Activated CD4-positive, alpha-beta T cell treated with anti-CD3 and anti-CD28 coated beads for 1 hour (primary cell): ENCODE results near the gene LDLRAD2.

Experiments used
- DNase-seq: peaks from one replicate; pipeline ENCODE4 v3.0.0-alpha.2; 2020

Gene LDLRAD2

DNA sequence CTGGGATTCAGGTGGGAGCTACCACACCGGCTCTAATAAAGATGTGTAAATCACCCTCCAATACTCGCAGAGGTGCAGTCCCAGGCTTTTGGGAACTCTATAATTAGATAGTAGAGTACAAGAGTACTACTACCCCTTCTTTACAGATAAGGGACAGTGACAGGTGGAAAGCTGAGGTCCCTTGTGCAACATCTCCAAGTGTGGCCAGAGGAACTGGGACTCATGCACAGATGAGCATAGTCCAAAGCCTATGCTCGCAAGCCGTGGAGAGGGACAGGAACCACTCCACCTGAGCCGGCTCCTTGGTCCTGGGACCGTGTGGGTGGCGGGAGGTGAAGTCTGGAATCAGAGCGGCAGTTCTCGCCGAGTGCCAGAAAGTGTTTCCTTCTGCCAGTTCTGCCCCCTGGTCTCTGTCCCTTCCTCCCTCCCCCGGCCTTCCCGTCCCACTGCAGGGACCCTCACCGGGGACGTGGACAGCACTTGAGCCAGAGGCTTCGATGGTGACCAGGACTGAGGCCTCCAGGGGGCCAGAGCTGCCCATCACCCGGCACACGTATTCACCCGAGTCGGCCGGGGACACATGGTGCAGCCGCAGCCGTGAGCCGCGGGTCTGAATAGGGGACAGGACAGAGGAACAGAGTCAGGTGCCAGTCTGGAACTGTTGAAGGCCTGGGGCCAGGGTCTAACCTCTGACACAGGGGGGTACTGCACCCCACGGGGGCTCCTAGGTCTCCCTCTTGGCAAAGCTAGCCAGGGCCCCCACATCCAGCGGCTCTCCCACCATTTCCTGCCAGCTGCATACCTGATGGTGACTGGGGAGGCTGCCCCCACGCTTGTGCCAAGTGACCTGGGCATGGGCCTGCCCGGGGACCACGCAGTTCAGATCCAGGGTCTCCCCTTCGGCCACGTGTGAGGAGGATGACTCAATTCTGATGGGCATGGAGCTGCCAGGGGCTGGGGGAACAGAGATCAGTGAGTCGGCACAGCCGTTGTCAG, 33.9 kb downstream of the LDLRAD2 start:
- no peak for DNase-seq

GRCh38 chr1:21847223-21848205, 35.4 kb downstream of the LDLRAD2 start:
- no peak for DNase-seq

GRCh38 chr1:21848524-21849174, 36.6 kb downstream of the LDLRAD2 start:
- no peak for DNase-seq

- no peak for DNase-seq
Measured at GRCh38 chr1:21849909-21850576, 38.0 kb downstream of the LDLRAD2 start.

DNA sequence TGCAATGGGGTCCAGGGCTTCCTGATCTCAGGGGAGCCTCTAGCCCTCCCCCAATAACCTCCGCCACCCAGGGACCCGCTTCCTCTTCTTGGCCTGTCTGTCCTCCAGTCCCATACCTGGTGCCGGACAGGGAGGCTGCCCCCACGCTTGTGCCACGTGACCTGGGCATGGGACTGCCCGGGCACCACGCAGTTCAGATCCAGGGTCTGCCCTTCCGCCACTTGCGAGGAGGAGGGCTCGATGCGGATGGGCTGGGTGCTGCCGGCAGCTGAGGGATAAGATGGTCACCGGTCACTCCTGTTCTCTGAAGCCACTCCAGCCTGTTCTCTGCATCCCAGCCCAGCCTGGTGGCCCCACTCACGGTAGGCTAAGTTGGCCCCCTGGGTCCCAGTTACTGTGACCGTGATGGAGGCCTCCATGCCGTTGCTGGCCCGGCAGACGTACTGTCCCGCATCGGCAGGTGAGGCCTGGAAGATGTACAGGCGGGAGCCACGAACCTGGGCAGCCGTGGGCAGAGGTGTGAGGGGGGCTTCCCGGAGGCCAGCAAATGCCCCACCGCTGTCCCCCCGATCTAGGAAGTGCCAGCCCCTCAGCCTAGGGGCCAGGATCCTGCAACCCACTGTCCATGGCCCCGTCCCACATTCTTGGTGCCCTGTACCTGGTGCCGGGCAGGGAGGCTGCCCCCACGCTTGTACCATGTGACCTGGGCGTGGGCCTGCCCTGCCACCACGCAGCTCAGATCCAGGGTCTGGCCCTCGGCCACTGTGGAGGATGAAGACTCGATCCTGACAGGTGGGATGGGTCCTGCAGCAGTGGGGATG, 39.6 kb downstream of the LDLRAD2 start:
- no peak for DNase-seq

DNA sequence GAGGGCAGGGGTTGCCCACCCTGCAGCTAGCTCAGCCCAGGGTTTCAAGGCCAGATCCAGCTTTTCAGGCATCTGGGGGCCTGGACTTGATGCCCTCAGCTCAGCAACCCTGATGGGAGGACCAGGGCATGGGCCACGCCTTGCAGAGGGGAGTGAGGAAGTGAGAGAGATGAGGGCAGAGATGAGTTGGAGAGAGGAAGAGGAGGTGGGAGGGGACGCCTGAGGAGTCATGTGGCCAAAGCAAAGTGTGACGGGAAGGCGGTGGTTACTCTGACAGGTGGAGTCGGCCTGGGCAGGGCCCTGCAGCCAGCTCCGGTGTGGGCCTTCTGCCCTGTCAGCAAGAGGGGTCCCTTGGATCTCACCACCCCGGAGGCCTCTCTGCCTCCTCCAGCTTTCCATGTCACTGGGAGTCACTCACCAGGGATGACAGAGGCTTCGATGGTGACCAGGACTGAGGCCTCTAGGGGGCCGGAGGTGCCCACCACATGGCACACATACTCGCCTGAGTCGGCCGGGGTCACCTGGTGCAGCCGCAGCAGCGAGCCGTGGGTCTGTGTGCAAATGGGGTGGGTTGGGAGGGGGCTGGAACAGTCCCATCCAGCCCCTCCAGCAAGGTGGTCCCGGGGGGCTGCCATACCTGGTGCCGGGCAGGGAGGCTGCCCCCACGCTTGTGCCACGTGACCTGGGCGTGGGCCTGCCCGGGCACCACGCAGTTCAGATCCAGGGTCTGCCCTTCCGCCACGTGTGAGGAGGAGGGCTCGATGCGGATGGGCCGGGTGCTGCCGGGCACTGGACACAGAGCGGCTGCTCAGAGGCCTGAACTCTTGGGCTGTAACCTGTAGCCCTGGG, 40.4 kb downstream of the LDLRAD2 start:
- no peak for DNase-seq

- no peak for DNase-seq
Measured at GRCh38 chr1:21853131-21853427, 41.0 kb downstream of the LDLRAD2 start.

- DNase-seq: no peak
Measured at GRCh38 chr1:21854090-21854750, 42.2 kb downstream of the LDLRAD2 start.

- no peak for DNase-seq
Measured at GRCh38 chr1:21854751-21855131, 42.7 kb downstream of the LDLRAD2 start.

GRCh38 chr1:21855257-21856096, 43.4 kb downstream of the LDLRAD2 start:
- DNase-seq: no peak

GRCh38 chr1:21857142-21857839, 45.2 kb downstream of the LDLRAD2 start:
- DNase-seq: no peak

GRCh38 chr1:21857840-21858670, 46.0 kb downstream of the LDLRAD2 start:
- no peak for DNase-seq

DNA sequence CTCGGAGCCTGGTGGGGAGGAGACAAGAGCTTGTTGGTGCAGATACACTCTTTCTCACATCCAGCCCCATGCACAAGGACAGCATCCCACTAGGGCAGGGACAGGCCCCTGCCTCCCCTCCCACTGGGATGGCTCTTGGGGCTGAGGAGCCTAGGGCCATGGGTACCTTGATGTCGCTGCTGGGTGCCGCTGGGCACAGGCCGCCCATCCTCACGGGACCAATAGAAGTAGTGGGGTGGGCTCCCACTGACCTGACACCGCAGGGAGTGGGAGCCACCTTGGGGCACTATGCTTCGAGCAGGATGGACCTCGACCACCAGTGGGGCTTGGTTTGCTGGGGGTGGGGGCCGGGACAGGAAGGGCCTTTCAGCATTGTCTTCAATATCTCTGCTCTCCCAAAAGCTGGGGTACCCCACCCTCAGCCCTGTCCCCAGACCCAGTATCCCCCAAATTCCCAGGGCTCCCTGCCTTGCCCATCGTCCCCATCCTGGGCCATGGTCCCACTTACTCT, 47.7 kb downstream of the LDLRAD2 start:
- no peak for DNase-seq

DNA sequence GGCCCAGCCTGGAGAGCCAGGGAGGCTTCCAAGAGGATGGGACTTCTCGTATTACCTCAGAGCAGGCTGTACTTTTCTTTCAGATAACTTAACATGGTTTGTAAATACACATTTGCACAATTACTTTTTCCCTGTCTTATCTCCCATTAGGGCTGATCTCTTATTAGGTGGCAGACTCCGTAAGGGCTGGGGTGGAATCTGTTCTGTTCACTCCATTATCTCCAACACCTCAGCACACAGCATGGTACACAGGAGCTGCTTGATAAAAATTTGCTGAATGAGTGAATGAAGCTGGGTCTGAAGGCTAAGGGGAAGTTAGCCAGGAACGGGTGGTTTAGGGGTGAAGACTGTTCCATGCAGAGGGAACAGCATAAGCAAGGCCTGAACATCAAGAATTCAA, 48.9 kb downstream of the LDLRAD2 start:
- DNase-seq: no peak

DNA sequence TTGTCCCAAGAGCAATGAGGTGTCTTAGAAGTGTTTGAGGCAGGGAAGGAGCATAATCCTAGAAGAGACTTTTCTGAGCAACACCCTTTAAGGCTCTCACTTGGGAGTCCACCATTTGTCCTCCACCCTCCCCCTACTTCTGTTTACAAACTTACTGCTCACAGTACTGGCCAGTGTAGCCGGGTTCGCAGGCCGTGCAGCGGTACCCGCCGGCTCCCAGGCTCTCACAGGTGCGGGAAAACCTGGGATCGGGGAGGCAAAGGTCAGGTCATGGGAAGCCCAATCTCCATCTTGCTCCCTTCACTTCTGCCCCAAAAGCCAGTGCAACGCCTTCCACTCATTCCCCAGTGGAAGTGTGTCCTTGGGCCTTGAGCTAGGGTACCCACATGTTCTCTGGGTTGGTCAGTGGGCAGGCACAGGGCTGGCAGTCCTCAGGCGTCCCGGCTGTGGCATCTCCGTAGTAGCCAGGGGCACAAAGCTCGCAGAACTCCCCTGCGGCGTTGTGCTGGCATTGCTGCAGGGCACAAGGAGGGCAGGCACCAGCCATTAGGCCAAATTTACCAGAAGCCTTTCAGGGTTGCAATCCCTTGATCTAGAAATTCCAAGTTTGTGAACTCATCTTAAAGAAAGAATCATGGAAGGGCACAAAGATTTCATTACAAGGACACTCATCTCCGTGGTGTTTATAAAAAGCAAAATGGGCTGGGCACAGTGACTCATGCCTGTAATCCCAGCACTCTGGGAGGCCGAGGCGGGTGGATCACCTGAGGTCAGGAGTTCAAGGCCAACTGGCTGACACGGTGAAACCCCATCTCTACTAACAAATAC, 49.8 kb downstream of the LDLRAD2 start:
- DNase-seq: no peak

GRCh38 chr1:21863981-21864380, 51.9 kb downstream of the LDLRAD2 start:
- DNase-seq: no peak
